Endothelial cell of umbilical vein (primary cell): ENCODE results near the gene CNPY3.

ENCODE experiments used
- CTCF ChIP-seq, 2 donors: IDR thresholded peaks; 1 replicate in 1 of 2; 2 replicates in 1 of 2; pipeline ENCODE4 v1.5.1; 2011; ENCODE audit warnings: low read length in 2 of 2, mild to moderate bottlenecking in 2 of 2, moderate library complexity in 2 of 2, control low read depth in 1 of 2, inconsistent platforms in 1 of 2, low read depth in 1 of 2; ENCODE audit not compliant: insufficient read depth in 1 of 2; ENCODE audit errors: extremely low read depth in 1 of 2
- MAX ChIP-seq: IDR thresholded peaks from 2 replicates; pipeline ENCODE4 v1.6.1; 2011; ENCODE audit not compliant: insufficient read depth, insufficient read length
- POLR2A ChIP-seq: IDR thresholded peaks from 2 replicates; pipeline ENCODE4 v1.6.1; 2012; ENCODE audit warnings: low read depth, mild to moderate bottlenecking, control low read depth, low read length

DNA sequence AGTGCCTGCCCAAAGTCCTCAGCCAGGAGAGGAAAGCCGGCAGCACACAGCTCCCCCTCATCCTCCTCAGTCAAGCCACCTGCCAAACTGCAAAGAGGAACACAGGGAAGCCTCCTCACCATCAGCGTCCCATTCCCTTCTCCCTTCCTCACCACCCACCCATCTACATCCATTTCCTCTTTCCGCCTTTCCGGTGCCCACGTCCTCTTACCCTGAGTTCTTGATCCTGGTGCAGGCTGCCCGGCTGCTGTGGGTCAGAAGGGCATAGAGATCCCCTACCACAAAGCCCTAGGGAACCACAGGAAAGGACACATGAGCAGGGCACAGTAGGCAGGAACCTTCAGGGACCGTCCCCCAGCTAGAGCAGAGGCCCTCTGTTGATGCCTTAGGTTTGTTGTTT, 37.3 kb downstream of the CNPY3 start:
- no peak for TF ChIP-seq POLR2A
- no peak for TF ChIP-seq MAX
- TF ChIP-seq CTCF (IDR thresholded peaks at IDR 0.05; ENCODE audit: extremely low read depth in 1 of 2, insufficient read depth in 1 of 2, low read depth in 1 of 2, low read length in 2 of 2) = no peak
